Calu3 (cell line): ENCODE data around the gene CARD18. TPM values are rescaled to one million over a fixed set of nuclear protein-coding genes. Genes with fewer than 3 reads are reported as not detected.

Source experiments
- BruUV-seq: library from RNA; stranded (reverse); fragments of 400-500 nt; replicated peaks from 2 replicates; lab custom pipeline; 2021; lab: Mats Ljungman, UMichigan
- CTCF ChIA-PET: fragments of 300-600 bp; sonication (Branson Sonifier 250); formaldehyde crosslinking; loops from one replicate; lab custom pipeline; 2022; ENCODE audit warnings: antibody characterized with exemption; lab: Charles Lee
- DNase-seq: peaks from one replicate; pipeline ENCODE4 v3.0.0; 2022
- H3K27ac Mint-ChIP-seq: one replicate; pipeline ENCODE4 v1.8.0; 2022; ENCODE audit warnings: mixed read lengths; ENCODE audit not compliant: unreplicated experiment
- H3K27me3 Mint-ChIP-seq: one replicate; pipeline ENCODE4 v1.8.0; 2022; ENCODE audit warnings: mixed read lengths; ENCODE audit not compliant: unreplicated experiment
- H3K36me3 Mint-ChIP-seq: one replicate; pipeline ENCODE4 v1.8.0; 2022; ENCODE audit warnings: mild to moderate bottlenecking, moderate library complexity, mixed read lengths; ENCODE audit not compliant: insufficient read depth, unreplicated experiment
- H3K4me1 Mint-ChIP-seq: one replicate; pipeline ENCODE4 v1.8.0; 2022; ENCODE audit warnings: mild to moderate bottlenecking, low read depth, mixed read lengths; ENCODE audit not compliant: unreplicated experiment
- H3K4me3 Mint-ChIP-seq: one replicate; pipeline ENCODE4 v1.8.0; 2022; ENCODE audit warnings: mild to moderate bottlenecking, low read depth, moderate library complexity, mixed read lengths; ENCODE audit not compliant: unreplicated experiment
- H3K9me3 Mint-ChIP-seq: one replicate; pipeline ENCODE4 v1.8.0; 2022; ENCODE audit warnings: low read depth, mixed read lengths; ENCODE audit not compliant: unreplicated experiment
- CTCF ChIP-seq: fragments of 200-600 bp; IDR thresholded peaks from one replicate; pipeline ENCODE4 v1.8.0; 2022; ENCODE audit warnings: antibody characterized with exemption; ENCODE audit not compliant: unreplicated experiment
- intact Hi-C: fragments of 100-400 bp; cut with micrococcal nuclease; formaldehyde crosslinking; loops from one replicate; pipeline ENCODE4 v1.10.0; 2022; ENCODE audit not compliant: unreplicated experiment
- total RNA-seq: library from RNA; stranded (reverse); gene quantifications from 2 replicates; pipeline ENCODE4 v1.2.3, GENCODE V29; 2022

The CARD18 gene
- total RNA-seq, 1 experiment from 2014 or later, result not detected

- Mint-ChIP-seq H3K36me3 (no peaks in the 10 kb centered on the region), H3K4me1 (no peaks in the 10 kb centered on the region)
These were observed 27.7 kb upstream of the CARD18 start for GRCh38 chr11:105167244-105167643.

GRCh38 chr11:105164208-105164607, 24.6 kb upstream of the CARD18 start:
- DNase-seq, result no peak
- Mint-ChIP-seq H3K9me3 (no peaks in the 10 kb centered on the region), H3K27me3 (no peaks in the 10 kb centered on the region), H3K36me3 (no peaks in the 10 kb centered on the region), H3K4me1 (no peaks in the 10 kb centered on the region), H3K4me3 (no peak overlapping the region), H3K27ac (no peak overlapping the region)
- intact Hi-C loops, result no loop called here
- CTCF ChIA-PET, result no interaction called here
- BruUV-seq, result no TSS peak
- no peak for TF ChIP-seq CTCF

More at GRCh38 chr11:105167244-105167643, 27.7 kb upstream of the CARD18 start:
- no peak overlapping the region for H3K27ac Mint-ChIP-seq
- TF ChIP-seq CTCF, result no peak
- no peak overlapping the region for H3K4me3 Mint-ChIP-seq
- intact Hi-C loops, result no loop called here
- BruUV-seq, result no TSS peak
- H3K9me3 Mint-ChIP-seq, result peaks cover 3% of the 10 kb centered on the region
- CTCF ChIA-PET, result no interaction called here
- DNase-seq, result no peak
- H3K27me3 Mint-ChIP-seq, result no peaks in the 10 kb centered on the region

- no peak for DNase-seq
- Mint-ChIP-seq H3K9me3 (no peaks in the 10 kb centered on the region), H3K36me3 (no peaks in the 10 kb centered on the region), H3K27me3 (no peaks in the 10 kb centered on the region), H3K4me3 (no peak overlapping the region), H3K27ac (no peak overlapping the region), H3K4me1 (no peaks in the 10 kb centered on the region)
- no peak for TF ChIP-seq CTCF
- CTCF ChIA-PET, result no interaction called here
- intact Hi-C loops, result no loop called here
- BruUV-seq, result no TSS peak
These were observed 22.9 kb upstream of the CARD18 start for GRCh38 chr11:105162506-105162905.

- intact Hi-C loops, result no loop called here
- Mint-ChIP-seq H3K4me1 (no peaks in the 10 kb centered on the region), H3K9me3 (peaks cover 2% of the 10 kb centered on the region), H3K4me3 (no peak overlapping the region), H3K27ac (no peak overlapping the region), H3K27me3 (no peaks in the 10 kb centered on the region), H3K36me3 (no peaks in the 10 kb centered on the region)
- TF ChIP-seq CTCF, result no peak
- BruUV-seq, result no TSS peak
- DNase-seq, result no peak
- CTCF ChIA-PET, result no interaction called here
These were observed 18.9 kb upstream of the CARD18 start for GRCh38 chr11:105158436-105158835.
